SIG-M5 treated with dmso at 0.1 percent for 504 hours (cell line): Measurements from ENCODE around the gene UBE3D.
"Not testable (repeated sequence)": the region's sequence is repeated elsewhere in the genome, so short reads cannot be mapped to it uniquely, and the experiment has no call there.

Source experiments
- DNase-seq: peaks from one replicate; lab custom pipeline; 2025; ENCODE audit not compliant: unreplicated experiment; lab: John Stamatoyannopoulos, UW

UBE3D gene

GRCh38 chr6:83057705-83058321 lies 7.8 kb downstream of the UBE3D start:
- peak; percentile 26 for DNase-seq

GRCh38 chr6:83055366-83055964 lies 10.2 kb downstream of the UBE3D start:
- peak; percentile 30 for DNase-seq

GRCh38 chr6:83053678-83054077 lies 12.0 kb downstream of the UBE3D start:
- no peak for DNase-seq

- no peak for DNase-seq
Observed at GRCh38 chr6:83051377-83052172, 14.1 kb downstream of the UBE3D start.

DNA sequence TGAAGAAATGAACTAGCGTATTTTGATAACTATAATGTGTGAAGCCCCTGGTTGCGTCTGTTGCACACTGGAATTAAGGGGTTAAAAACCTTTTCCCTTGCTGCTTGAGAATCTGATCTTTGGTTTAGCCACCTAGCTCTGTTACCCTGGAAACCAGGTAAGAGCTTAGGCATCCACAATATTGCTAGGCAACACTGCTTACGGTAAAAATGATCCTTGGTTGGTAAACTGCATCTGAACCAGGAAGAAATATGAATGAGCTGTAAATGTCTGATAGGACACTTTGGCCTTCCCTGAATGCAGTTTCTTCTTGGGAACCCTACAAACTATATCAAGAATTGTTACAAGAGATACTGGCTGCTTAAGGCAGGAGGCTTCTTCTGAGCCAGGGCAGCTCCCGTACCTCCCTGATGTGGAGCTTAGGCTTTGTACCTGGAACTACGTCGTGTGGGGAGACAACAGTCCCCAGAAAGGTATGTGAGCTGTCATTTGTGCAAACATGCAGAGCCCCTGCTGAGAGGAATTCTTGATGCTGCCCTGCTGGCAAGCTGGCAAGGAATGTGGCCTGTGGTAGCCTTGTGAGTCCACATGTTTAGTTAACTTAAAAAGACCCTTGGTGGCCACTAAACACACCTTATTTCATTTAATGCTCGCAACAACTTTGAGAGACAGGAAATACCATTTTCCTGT lies 18.4 kb downstream of the UBE3D start:
- DNase-seq = no peak

GRCh38 chr6:83044091-83044768 lies 21.4 kb downstream of the UBE3D start:
- DNase-seq = no peak

DNA sequence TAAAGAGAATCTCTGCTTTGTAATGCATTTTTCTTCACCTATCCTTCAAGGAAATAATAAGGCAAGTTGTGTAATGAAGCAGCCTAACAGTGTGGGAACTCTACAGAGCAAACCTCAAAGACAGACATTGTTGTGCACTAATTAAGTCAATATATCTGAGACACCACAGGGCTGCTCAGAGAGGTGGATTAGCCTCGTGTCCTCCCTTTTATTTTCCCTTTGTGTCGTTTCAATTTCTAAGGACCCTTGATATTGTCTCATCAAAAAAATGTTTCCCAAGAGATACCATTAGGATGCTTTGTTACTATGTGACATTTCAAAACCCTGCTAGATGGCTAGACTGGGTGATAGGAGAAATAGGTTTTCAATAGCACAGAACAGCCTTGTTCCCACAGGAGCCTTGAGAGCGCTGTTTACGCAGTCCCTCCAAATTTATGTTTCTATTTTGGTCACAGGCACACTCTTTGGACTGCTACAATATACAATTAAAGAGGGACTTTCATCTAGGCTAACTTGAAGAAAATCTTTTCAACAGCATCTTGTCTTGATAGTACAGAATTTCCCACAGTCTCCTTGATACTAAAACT lies 23.1 kb downstream of the UBE3D start:
- no peak for DNase-seq

DNA sequence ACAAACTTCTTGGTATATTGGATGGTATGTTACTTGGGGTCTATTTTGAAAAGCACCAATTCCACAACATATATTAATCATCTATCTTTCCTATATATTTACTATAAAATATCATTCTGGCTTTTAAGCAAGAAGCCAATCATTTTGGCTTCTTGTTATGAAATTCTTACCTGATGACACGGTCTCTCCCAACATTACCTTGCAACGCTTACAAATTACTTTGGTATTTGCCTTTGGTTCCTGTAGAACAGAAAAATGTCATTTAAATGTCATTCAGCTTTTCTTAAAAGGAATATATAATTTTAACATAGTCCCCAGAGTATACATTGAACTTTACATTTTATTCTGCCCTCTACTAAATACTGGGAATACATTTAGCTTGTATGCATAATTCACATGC lies 27.4 kb downstream of the UBE3D start:
- no peak for DNase-seq

- DNase-seq = no peak
Observed at GRCh38 chr6:83031689-83032088, 34.0 kb downstream of the UBE3D start.

GRCh38 chr6:83019741-83020140 lies 45.9 kb downstream of the UBE3D start:
- DNase-seq = no peak

- DNase-seq = not testable (repeated sequence)
Observed at GRCh38 chr6:83011131-83011530, 54.5 kb downstream of the UBE3D start.

GRCh38 chr6:83008626-83009025 lies 57.0 kb downstream of the UBE3D start:
- DNase-seq = no peak

- no peak for DNase-seq
Observed at GRCh38 chr6:83006270-83006905, 59.3 kb downstream of the UBE3D start.

DNA sequence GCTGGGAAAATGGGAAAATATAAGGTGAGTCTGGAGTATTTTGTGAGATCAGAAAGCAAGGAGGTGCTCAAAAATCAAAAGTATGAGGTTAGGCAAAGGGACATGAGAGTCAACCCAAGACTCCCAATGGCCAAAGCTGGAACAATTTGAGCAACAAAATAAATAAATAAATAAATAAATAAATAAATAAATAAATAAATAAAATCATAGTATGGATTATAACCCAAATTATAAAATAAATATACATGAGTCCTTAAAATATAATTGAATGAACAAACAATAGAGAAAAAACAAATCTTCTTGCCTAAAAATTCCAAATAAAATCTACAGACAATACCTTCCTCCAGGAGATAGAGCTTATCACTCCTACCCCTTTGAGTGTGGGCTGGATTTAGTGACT lies 69.5 kb downstream of the UBE3D start:
- no peak for DNase-seq

- DNase-seq = no peak
Observed at GRCh38 chr6:82995066-82995465, 70.6 kb downstream of the UBE3D start.

DNA sequence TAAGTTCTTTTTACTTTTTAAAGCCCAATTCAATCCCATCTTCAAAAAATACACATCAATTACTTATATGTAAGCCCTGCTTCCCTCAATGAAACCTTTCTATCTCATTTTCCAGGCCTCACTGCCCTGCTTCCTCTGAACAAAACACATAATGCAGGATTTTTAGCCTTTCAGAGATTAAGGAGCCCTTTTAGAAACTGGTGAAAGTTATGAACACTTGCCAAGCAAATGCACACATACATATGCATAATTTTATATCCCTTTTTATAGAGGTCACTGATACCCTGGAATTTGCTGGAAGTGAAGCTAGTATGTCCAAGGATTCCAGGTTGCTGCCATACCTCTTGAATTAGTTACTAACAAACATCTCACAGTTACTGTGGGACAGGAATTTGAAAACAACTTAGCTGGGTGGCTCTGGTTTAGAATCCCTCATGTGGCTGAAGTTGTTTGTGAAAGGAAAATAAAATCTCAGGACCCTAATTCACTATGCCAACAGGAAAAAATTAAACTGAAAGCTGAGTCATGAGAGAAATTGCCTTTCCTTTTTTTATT lies 75.8 kb downstream of the UBE3D start:
- no peak for DNase-seq

- DNase-seq = no peak
Observed at GRCh38 chr6:82988930-82989351, 76.7 kb downstream of the UBE3D start.

GRCh38 chr6:82987951-82988350 lies 77.7 kb downstream of the UBE3D start:
- DNase-seq = no peak

- DNase-seq = no peak
Observed at GRCh38 chr6:82987416-82987815, 78.2 kb downstream of the UBE3D start.

DNA sequence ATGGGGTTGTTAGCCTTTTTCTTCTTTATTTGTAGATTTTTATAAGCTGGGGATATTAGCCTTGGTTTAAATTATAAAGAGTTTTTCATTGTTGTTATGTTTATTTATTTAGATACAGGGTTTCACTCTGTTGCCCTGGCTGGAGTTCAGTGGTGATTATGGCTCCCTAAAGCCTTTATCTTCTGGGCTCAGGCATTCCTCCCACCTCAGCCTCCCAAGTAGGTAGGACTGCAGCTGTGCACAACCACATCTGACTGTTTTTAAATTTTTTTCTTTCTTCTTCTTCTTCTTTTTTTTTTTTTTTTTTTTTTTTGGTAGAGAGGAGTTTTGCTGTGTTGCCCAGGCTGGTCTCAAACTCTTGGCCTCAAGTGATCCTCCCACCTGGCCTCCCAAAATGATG lies 80.9 kb downstream of the UBE3D start:
- no peak for DNase-seq
